GM12872 (cell line): ENCODE results near the gene AGBL3.

Experiments
- CTCF ChIP-seq: IDR thresholded peaks from 3 replicates; pipeline ENCODE4 v1.5.1; 2011; ENCODE audit warnings: low read depth, mild to moderate bottlenecking, low read length, moderate library complexity; ENCODE audit not compliant: insufficient read depth

Gene AGBL3

GRCh38 chr7:135174941-135175340 lies 188.6 kb downstream of the AGBL3 start:
- no peak for TF ChIP-seq CTCF

GRCh38 chr7:135175931-135176330 lies 189.6 kb downstream of the AGBL3 start:
- no peak for TF ChIP-seq CTCF

GRCh38 chr7:135177028-135177696 lies 190.9 kb downstream of the AGBL3 start:
- TF ChIP-seq CTCF = no peak

GRCh38 chr7:135178364-135178763 lies 192.1 kb downstream of the AGBL3 start:
- no peak for TF ChIP-seq CTCF

GRCh38 chr7:135179321-135179925 lies 193.1 kb downstream of the AGBL3 start:
- no peak for TF ChIP-seq CTCF

- no peak for TF ChIP-seq CTCF
Observed at GRCh38 chr7:135180122-135180521, 193.8 kb downstream of the AGBL3 start.

- no peak for TF ChIP-seq CTCF
Observed at GRCh38 chr7:135181261-135181928, 195.1 kb downstream of the AGBL3 start.
